ENCODE measurements around the gene RERE.

GRCh38 chr1:8602471-8603219 is 214.8 kb downstream of the RERE start:
- TF ChIP-seq, protein P1, sequence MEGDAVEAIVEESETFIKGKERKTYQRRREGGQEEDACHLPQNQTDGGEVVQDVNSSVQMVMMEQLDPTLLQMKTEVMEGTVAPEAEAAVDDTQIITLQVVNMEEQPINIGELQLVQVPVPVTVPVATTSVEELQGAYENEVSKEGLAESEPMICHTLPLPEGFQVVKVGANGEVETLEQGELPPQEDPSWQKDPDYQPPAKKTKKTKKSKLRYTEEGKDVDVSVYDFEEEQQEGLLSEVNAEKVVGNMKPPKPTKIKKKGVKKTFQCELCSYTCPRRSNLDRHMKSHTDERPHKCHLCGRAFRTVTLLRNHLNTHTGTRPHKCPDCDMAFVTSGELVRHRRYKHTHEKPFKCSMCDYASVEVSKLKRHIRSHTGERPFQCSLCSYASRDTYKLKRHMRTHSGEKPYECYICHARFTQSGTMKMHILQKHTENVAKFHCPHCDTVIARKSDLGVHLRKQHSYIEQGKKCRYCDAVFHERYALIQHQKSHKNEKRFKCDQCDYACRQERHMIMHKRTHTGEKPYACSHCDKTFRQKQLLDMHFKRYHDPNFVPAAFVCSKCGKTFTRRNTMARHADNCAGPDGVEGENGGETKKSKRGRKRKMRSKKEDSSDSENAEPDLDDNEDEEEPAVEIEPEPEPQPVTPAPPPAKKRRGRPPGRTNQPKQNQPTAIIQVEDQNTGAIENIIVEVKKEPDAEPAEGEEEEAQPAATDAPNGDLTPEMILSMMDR (IDR thresholded peaks at IDR 0.05; ENCODE audit: insufficient read depth, low read length, poor library complexity, severe bottlenecking) = no peak
- TF ChIP-seq EZH2phosphoT487 (conservative IDR thresholded peaks at IDR 0.05; ENCODE audit: low read length) = no peak

Measured in SU-DHL-6 (cell line).